ENCODE data around the gene CMTM1.
A peak's percentile ranks its signal among the peaks of the same experiment; 100 is the strongest.
"Not testable (repeated sequence)": the region's sequence is repeated elsewhere in the genome, so short reads cannot be mapped to it uniquely, and the experiment has no call there.

CMTM1 gene

DNA sequence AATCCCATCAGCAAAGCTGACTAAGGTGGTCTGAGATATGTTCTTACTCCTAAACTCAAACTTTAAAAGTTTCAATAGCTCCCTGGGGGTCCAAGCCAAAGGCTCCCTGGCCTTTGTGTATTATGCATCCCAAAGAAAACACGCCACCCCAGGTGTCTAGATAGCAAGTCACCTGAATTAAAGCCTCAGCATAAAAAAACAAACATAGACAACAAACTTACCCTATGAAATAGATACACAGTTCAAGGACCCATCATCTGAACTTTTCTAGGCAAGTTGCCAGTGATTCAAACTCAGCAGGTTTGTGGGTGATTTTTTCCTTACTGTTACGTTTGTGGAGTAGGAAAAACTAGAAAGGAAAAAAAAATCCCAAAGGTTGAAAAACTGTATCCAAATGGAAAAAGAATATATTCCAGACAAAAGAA, 50.8 kb downstream of the CMTM1 start:
- no peak for DNase-seq

DNA sequence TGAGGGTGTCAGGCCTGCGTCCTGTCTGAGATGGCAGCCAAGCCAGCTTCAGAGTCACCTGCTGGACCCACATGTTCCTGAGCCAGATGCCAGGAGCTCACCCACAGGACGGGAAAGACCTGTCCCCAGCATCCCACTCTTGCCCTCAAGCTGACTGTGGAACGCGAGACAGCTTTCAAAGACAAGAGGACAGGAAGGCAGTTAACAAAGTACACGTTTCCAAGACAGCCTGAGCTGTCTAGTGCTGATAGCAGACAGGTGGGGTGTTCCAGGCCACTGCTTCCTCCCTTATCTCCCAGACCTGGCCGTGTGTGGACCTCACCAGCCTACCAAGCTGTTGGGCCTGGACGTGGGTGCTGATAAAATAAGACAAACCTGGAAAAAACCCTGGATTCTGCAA, 51.5 kb downstream of the CMTM1 start:
- no peak for DNase-seq

DNA sequence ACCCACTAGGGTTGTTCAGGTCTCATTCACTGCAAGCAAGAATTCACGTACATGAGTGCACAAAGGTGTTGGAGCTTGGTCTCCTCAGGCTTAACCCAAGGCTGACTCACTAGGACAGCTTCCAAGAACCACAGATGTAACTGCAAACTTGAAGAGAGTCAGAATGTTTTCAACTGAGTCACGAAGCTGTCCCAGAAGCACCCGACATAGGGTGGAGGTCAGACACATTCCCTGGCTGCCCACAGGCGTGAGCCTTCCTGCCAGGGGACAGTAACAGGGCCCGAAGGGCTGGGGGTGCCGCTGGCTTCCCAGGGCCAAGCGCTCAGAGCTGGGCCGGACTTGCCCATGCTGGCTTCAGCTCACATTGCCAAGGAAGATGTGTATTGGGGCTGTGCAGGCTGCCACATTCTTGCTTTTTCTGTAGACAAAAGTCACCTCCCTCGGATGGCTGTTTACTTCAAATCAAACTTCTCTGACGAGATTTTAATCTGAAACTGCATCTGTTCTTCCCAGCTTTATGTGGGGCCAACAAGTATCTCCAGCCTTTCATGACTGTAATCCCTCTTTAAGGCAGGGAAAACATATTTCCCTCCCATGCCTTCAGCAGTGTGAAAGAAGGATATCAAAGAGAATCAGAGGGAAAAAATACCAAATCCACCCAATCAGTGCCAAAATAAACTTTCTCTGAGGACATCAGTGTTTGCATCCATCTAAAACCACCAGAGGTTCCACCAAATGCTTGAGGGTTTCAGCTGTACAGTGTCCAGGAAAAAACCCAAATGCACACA, 52.5 kb downstream of the CMTM1 start:
- no peak for DNase-seq

DNA sequence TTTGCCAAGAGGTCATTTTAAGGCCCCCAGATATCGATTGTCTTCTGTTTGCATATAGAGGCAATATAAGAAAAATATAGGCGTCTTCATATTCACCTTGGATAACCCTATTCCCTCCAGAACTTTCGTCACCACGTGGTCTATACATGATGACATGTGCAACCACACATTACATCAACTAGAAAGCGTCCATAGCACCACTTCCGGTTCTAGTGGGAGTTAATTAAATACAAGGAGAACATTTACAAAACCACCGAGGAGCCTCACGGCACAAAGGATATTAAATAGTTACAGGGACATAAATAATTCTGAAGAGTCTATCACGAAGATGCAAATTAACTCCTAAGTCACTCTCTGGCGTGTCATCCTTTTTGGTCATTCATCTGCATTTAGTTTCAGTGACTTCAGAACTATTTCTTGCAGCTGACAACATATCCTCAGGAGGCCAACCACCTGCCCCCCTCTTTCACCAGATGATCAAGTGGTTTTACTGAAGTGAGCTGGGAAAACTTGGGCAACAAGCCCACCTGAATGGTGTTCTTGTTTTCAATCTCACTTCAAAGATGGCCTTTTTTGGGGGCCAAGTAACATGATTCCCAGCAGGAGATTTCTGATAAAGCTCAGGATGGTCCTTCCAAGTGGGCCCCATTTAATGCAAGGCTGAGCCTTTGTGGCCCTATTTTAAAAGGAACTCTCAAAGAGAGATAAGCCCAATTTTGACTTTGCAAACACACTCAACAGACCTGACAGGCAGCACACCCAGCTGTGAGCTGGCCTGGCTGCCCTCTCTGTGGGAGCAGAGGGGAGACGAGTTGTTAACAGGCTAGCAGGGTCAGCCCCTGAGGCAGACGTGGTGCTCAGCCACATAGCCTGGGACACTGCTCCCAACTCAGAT, 53.5 kb downstream of the CMTM1 start:
- no peak for DNase-seq

DNA sequence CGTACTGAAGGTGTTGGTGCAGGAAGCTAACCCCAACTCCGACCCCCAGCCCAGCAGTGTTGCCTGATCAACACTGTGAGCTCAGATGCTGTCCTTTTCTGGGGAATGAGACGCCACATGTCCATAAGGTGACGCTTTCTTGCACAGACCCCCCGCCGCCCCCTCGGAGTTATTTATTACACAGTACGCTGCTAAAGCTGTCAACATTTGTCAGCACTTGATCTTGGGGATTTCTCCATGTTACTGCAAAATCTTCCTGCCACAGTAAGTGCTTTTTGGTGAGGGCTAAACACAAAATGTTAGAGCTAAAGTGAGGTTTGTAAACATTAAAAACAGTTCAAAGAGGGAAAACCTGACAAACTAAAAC, 54.2 kb downstream of the CMTM1 start:
- DNase-seq: no peak

DNA sequence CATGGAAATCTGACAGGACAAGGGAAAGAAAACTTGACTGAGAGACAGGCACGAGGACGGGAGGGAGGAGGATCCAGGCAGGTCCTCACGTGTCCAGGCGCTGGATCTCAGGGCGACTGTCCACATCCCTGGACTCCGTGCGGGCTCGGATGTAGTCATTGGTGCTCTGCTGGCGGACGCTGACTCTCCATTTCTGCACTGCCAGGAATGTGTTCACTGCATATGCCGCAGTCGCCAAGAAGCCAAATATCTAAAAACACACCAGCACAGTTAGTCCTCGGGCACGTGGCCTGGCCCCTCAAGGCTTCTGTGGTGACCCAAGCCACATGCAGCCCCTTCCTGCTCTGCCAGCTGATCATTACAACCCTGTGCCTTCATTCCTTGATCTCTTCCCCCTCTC, 55.7 kb downstream of the CMTM1 start:
- peak; percentile 14 for DNase-seq

DNA sequence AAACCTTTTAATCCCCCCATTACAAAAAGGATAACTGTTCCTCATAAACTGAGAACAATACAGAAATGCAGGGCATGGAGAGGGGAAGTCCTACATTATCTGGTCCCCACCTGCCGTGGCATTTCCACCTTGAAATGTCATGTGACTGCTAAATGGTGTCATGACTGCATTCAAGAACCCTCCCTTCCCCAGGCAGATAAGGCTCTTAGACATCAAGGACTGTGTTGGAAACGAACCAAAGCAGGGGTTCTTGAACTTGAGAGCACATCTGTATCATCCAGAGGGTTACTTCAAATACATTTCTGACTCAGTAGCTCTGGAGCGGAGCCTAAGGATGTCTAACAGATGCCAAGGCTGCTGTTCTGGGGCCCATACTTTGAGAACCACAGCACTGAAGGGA, 56.6 kb downstream of the CMTM1 start:
- no peak for DNase-seq

DNA sequence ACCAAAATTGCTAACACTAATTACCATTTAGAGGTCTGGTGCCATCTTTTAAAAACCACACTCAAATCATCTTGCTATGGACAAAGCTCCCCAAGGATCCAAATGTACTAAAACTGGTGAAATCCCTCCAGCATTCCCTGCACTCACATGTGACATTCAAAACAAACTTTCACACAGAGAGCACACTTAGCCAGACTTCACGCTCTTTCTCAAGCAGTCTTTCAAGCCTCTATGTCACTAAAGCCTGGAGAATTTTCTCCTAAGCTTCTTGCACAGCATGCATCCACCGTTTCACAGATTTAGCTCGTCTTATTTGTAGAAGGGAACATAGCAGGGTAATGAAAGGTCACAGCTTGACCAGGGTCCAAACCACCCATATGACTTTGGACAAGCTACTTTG, 57.5 kb downstream of the CMTM1 start:
- DNase-seq: no peak

DNA sequence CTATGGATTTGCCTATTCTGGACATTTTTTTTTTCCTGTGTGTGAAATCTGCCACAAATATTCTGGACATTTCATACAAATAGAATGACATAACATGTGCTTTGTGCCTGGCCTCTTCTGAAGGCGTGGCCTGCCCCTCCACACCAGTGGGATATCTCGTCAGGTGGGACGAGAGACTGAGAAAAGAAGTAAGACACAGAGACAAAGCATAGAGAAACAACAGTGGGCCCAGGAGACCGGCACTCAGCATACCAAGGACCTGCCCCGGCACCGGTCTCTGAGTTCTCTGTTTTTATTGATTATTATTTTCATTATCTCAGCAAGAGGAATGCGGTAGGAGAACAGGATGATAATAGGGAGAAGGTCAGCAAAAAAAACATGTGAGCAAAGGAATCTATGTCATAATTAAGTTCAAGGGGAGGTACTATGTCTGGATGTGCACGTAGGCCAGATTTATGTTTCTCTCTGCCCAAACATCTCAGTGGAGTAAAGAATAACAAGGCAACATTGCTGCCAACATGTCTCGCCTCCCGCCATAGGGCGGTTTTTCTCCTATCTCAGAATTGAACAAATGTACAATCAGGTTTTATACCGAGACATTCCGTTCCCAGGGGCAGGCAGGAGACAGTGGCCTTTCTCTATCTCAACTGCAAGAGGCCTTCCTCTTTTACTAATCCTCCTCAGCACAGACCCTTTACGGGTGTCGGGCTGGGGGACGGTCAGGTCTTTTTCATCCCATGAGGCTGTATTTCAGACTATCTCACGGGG, 61.6 kb downstream of the CMTM1 start:
- not testable (repeated sequence) for DNase-seq
